Pons (tissue), 1 donor: ENCODE measurements around the gene TUT4.

ENCODE experiments used
- DNase-seq: peaks from one replicate; pipeline ENCODE4 v3.0.0-alpha.2; 2016; ENCODE audit warnings: low spot score

TUT4 gene

DNA sequence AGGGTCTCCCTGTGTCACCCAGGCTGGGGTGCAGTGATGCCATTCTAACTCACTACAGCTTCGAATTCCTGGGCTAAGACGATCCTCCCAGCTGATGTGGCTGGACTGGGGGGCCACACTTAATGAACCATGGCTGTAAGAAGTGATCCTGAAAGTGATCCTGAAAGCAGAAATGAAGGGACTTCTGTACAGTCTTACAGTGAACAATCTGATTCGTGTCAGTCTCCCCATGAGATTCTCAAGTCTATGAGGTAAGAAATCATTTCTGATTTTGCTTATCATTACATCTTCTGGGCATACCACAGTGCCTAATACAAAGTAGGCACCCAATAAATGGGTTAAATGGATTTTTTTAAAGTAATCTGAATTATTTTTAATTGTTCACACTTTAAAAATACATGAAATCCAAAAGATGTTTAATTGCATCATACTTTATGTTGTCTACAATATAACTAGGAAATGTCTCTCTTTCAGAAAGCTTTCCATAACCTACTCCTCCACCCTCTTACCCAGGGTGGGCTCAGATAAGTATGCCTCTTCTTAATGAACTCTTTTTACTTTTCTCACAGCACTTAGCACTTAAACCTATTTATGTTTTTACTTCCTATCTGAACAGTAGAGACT, 21.5 kb downstream of the TUT4 start:
- no peak for DNase-seq

DNA sequence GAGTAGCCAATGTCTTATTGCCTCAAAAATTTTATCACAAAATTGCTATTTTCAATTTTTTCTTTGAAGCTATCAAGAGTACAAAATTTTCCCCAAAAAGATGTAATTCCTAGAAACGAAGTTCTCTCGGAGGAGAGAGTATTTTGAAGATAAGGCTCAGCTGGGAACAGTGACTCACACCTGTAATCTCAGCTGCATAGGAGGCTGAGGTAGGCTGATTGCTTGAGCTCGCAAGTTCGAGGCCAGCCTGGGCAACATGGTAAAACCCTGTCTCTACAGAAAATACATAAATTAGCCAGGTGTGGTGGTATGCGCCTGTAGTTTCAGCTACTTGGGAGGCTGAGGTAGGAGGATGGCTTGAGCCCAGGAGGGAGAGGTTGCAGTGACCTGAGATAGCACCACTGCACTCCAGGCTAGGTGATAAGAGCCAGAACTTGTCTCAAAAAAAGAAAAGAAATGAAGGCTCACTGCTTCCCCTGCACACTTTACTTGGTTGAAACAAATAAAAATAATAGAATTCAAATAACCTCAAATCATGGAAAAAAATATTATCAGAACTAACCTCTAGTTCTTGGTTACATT, 22.2 kb downstream of the TUT4 start:
- no peak for DNase-seq

DNA sequence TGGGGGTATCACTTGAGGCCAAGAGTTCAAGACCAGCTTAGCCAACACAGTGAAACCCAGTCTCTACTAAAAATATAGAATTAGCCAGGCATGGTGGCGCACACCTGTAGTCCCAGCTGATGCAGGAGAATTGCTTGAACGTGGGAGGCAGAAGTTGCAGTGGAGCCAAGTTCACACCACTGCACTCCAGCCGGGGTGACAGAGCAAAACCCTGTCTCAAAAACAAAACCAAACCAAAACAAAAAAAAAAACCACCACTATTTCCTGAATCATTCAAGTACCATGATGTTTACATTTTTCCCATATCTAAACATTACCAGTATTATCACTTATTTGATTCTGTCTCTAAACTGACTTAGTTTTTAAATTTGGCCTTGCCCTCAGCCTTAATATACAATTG, 29.5 kb downstream of the TUT4 start:
- no peak for DNase-seq

DNA sequence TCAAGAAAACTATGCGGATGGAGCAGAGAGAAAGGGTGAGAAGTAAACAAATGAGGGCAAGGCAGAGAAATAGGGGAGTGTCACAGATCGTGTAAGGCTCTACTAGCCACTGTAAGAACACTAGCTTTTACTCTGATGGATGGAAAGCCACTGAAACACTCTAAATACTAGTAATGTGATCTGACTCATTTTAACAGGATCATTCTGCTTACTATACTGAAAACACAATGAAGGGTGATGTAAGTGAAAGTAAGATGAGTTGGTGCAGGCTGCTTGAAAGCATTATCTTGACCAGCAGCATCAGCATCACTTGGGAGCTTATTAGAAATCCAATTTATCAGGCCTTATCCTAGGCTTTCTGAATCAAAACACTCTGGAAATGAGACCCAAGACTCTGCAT, 32.7 kb downstream of the TUT4 start:
- no peak for DNase-seq

DNA sequence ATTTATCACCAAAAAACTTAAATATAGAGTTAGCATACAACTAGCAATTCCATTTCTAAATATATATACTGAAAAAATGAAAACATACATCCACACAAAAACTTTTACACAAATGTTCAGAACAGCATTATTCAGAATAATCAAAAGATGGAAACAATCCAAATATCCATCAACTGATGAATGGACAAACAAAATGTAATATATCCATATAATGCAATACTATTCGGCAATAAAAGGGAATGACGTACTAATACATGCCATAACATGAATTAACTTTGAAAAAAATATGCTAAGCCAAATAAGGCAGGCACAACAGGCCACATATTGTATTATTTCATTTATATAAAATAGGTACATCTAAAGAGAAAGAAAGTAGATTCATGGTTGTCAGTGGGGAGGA, 33.9 kb downstream of the TUT4 start:
- no peak for DNase-seq

DNA sequence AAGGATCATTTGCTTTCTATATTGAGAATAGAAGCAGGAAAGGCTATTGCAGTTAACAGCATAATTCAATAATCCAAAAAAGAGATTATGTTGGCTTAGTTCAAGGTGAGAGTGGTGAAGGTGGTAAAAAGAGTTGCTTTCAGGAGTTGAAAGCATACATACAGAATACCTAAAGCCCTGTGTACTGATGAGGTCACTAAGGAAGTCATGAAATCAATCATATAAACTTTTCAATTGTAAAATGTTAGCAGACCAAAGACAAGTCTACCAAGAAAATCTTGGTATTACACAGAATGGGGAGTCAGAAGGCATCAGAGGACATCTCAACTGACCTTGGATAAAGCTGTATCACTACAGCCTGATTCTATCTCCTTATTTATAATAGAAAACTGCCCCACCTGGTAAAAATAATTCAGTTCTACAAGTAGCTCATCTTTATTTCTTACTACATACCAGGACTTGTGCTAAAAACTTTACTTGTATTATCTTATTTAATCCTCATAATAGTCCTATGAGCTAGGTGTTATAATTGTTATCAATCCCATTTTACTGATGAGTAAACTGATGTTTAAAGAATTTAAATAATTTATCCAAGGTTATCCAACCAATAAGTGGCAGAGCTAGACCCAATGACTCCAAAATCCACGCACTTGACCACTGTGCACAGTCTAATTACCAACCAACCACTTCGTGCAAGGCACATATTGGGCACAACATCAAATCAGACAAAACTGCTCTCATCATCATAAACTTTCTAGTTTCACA, 40.9 kb downstream of the TUT4 start:
- DNase-seq = no peak

DNA sequence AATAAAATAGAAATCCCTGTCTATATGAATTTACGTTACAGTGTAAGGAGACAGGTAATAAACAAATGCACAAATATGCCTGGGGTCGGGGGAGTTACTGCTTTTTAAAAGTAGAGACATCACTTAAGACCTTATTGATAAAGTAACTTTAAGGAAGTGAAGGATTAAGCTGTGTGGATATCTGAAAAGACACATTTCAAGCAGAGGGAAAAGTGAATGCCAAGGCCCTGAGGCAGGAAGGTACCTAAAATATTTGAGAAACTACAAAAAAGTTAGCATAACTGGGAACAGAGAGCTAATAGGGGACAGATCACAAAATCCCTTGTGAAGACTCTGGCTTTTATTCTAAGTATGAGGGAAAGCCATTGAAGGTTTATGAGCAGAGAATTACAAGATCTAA, 41.5 kb downstream of the TUT4 start:
- no peak for DNase-seq

DNA sequence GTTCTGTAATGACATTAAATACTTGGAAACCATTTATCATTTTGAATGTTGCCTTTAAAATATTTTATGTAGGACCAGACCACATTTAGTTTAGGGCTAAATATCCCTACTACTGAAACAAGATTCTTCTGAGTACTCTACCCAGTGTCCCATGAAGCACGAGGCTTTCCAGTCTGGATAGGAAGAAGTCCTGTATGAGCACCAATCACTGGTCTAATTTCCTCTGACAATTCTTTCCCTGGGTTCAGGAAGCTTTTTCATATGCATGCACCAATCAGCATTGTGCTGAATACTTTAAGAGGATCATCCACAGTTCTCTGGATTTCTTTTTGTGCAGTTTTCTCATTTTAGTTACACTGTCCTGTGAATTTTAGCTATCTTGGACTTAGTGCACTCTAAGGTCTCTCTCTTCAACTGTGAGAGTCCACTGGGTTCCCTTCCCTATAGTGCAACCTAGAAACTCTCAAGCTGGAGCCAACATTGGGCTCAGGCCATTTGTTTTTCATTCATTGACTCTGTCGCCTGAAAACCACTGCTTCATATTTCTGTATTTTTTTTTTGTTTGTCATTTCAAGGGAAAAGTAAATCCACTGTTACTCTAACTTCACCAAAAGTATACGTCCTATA, 45.9 kb downstream of the TUT4 start:
- no peak for DNase-seq

DNA sequence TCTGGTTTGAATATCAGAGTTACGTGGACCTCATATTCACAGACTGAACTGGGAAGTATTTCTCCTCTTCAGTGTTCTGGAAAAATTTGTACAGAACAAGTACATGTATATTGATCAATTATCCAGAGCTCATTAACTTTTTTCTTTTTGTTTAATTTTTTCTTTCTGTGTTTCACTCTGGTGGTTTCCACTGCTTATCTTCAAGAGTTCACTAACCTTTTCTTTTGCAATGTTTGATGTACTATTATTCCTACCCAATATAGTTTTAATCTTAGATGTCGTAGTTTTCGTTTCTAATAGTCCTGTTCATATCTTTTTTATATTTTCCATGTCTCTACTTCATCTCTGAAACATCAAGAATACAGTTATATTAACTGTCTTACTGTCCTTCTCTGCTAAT, 46.5 kb downstream of the TUT4 start:
- no peak for DNase-seq

DNA sequence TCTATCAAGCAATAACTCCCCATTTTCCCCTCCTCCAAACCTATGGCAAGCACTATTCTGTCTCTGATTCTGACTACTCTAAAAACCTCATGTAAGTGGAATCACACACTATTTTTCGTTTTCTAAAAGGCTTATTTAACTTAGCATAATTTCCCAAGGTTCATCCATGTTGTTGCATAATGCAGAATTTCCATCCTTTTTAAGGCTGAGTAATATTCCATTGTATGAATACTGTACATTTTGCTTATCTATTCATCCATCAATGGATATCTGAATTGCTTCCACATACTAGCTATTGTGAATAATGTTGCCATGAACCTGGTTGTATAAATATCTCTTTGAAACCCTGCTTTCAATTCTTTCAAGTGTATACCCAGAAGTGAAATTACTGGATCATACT, 48.2 kb downstream of the TUT4 start:
- DNase-seq = no peak

DNA sequence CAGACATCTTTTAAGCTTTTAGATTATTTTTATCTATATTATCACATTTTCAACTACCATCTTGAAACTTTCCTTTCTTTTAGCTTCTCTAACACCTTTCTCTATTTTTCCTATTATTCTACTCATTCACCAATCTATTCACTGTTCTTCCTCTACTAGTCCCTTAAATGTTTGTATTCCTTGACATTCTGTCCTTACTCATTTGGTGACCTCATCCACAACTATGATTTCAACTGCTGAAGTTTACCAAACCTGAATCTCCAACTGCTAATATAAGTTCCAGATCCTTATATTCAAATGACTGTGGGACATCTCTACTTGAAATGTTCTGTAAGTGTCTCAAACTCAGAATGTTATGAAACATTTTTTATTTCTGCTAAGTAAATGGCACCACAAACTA, 49.2 kb downstream of the TUT4 start:
- DNase-seq = no peak

DNA sequence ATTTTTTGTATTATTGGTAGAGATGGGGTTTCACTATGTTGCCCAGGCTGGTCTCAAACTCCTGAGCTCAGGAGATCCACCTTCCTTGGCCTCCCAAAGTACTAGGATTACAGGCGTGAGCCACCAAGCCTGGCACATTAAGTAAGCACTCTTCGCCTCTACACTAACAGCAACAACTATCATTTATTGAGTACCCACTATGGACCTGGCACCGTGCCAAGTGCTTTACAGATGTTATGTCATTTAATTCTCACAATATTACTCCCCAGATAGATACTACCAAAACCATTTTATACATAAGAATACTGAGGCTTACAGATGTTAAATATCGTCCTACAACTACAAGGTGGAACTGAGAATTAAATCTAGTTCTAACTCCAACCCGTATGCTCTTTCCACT, 50.1 kb downstream of the TUT4 start:
- no peak for DNase-seq

DNA sequence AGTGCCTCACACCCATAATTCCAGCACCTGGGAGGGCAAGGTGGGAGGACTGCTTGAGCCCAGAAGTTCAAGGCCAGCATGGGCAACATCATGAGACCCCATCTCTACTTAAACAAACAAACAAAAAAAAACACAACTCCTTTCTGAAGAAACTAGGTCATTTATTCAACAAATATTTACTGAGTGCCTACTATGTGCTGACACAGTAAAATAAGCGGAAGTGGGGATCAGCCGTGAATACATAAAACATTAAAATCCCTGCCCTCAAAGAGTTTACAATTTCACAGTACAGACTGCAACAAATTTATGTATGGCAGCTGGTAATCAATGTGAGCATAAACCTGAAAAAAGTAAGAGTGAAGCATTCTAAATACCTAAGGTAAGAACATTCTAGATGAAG, 65.3 kb downstream of the TUT4 start:
- no peak for DNase-seq

DNA sequence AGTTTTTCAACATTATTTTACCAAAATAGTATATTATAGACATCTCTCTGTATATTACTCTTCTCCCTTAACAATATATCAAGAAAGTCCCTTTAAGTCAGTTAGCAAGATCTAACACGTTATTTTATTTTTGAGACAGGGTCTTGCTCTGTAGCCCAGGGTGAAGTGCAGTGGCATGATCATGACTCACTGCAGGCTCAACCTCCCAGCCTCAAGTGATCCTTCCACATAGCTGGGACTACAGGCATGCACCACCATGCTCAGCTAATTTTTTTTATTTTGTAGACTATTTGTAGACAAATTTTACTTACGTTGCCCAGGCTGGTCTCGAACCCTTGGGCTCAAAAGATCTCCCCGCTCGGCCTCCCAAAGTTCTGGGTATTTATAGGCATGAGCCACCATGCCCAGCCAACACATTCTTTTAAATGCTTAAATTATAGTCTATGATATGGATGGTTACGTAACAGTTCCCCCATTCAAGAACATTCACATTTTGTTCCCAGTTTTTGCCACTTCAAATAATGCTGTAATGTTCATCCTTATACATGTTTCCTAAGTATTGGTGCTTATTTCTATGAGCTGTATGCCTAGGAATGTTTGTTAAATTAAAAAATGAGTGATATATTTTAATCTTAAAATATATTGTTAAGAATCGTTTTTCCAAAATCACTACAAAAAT, 70.4 kb downstream of the TUT4 start:
- no peak for DNase-seq

DNA sequence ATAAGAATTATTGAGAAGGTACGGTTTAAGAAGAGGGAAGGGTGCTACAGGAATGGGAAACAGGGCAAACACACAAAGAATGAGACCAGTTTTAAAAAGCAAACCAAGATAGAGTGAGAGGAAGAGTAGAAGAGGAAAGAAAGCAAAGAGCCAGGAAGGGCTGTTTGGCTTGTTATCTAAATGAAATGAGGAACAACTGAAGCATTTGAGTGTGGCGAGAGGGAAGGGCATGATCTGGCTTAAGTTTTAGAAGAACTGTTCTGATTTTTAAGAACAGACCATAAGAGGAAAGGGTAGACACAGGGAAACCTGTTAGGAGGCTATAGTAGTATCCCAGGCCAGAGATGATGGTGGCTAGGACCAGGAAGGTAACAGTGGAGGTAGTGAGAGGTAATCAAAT, 73.8 kb downstream of the TUT4 start:
- DNase-seq = no peak

DNA sequence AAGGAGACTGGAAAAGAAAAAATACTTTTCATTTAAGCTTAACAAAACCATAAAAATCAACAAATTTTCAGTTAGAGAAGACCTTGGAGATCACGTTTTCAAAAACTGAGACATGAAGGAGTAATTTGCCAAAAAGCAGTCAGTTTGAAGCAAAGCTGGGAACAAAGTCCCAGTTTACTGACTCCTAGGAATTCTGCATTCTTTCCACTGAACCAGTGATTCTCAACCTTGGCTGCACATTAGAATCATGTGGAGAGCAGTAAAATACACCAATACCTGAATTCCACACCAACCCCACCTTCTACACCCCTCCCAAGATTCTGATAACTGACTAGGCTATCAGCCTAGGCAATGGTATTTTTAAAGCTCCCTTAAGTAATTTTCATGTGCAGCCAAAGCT, 75.0 kb downstream of the TUT4 start:
- no peak for DNase-seq

DNA sequence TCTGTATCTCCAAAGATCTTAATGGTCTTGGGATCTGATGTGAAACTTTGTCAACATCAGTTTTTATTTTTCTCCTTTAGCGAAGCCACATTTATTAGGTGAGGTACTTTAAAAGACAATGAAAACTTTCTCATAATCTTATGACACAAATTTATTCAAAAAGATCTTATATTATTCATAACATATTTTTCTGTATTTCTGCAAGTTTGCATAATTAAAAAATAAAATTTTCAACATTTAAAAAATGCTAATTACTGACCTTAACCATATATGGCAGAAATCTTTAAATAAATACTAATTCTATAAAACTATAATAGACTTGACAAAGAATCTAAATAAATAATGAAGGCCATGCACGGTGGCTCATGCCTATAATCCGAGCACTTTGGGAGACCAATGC, 75.9 kb downstream of the TUT4 start:
- DNase-seq = no peak

DNA sequence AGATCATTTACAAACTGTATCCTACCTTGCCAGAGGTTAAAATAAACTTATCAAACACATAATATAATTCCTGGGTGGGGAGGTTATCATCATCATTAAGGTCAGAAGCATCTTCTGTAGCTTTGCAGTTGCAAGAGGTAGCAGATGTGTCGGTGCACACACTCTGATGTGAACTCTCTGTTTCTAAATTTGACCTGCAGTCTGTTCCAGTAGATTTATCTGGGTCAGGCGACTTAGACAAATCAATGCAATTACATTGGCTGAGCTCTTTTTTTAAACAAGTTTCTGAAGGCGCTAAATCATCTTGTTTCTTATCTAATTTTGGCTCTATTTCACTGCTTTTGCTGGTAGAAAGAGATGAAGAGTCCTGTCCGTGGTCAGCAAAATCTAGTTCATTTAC, 78.1 kb downstream of the TUT4 start:
- no peak for DNase-seq

DNA sequence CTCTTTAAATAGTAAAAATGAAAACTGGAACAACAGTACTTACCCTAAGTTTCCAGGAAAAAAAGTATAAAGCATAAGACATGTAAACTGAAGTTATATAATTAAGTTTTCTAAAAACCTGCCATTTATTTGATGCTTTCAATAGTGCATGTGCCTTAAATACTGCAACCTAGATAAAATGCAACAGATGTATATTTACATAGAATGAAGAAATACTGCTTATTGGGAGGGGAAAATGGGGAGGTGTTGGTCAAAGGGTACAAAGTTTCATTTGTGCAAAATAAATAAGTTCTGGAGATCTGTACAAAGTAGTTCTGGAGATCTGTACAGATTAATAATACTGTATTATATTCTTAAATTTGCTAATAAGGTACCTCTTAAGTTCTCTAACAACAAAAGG, 79.9 kb downstream of the TUT4 start:
- no peak for DNase-seq

DNA sequence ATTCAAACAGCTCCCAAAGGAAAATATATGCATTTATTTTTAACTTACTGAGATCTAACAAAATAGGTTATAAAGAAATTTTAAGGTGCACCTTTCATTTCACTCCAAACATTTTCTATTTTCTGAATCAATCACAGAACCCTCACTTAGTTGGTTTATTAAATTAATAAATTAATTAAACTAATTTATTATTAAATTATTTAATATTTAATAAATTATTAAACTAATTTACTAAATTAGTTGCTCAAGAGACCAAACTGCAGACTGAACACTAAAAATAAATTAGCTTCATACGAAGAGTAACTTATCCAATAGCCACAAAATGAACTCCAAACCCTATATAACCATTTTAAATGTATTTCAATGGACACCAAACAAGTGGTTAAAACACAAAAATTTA, 80.5 kb downstream of the TUT4 start:
- no peak for DNase-seq

DNA sequence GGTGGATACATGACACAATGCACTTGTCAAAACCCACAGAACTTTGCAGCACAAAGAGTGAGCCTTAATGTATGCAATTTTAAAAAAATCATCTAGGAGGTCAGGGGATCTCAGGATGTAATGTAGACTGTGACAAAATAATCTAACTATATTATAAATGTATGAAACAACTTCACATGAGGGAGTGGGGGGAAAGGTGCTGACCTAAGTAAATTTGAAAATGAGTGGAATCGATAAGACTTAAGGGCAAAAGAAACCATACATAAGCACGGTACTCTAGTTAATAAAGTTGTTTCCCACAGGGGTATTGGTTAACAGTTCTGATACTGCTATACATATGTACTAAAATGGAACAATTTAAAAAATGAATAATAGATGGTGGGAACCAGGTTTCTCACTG, 83.8 kb downstream of the TUT4 start:
- no peak for DNase-seq

DNA sequence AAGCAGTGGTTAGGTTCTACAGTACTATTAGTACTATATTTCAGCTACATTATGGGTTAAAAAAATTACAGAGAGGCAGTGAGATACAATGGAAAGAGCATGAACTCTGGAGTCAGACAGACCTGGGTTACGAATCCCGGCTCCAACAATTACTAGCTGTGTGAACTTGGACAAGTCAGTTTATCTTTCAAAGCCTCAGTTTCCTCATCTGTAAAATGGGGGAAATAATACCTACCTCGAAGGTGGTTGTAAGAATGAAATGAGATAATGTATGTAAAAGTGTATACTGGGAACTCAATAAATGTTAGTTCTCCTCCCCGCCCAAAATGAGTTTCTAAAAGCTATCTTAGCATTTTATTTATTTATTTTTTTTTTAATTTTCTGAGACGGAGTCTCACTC, 89.0 kb downstream of the TUT4 start:
- DNase-seq = no peak

DNA sequence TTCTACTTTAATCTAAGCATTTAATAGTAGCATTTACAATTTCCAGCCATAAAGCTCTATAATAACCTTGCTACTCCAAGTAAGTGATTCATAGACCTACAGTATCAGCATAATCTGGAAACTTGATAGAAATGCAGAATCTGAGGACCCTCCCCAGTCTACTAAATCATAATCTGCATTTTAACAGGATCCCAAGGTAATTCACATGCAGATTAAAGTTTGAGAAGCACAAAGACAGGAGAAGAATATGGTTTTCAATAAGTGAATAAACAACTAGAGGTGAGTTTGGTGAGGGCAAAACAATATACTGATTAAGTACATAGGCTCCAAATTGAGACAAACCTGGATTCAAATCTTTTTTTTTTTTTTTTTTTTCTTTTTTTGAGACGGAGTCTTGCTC, 91.1 kb downstream of the TUT4 start:
- DNase-seq = no peak
